Measurements from ENCODE around the gene ATP11A.

The ATP11A gene

DNA sequence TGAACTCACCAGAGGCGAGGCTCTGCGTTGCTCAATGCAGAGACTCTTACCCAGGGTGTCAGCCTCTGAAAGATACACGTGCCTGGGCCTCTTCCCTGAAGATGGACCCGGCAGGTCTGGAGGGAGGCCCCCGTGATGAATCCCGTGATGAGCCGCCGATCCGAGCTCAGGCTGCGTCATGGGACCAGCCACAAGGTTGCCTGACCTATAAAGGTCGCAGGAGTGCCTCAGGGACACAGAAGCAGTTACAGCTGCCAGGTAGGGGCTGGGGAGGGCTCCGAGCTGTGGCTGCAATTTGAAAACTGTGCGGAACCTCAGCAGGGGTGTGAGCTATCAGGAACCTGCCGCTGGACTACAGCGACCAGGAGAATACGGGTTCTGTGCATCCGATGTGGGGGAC, 10.5 kb upstream of the ATP11A start:
- H4K20me1 ChIP-seq (ENCODE audit: insufficient read depth): no peaks in the 10 kb centered on the region
- no peaks in the 10 kb centered on the region for H3K27me3 ChIP-seq (ENCODE audit: insufficient read depth, low read depth)
- peaks cover 3% of the 10 kb centered on the region for H3K4me1 ChIP-seq (ENCODE audit: low read depth, poor library complexity, severe bottlenecking)
- H3K36me3 ChIP-seq (ENCODE audit: insufficient read depth): no peaks in the 10 kb centered on the region
- TF ChIP-seq, protein P1, sequence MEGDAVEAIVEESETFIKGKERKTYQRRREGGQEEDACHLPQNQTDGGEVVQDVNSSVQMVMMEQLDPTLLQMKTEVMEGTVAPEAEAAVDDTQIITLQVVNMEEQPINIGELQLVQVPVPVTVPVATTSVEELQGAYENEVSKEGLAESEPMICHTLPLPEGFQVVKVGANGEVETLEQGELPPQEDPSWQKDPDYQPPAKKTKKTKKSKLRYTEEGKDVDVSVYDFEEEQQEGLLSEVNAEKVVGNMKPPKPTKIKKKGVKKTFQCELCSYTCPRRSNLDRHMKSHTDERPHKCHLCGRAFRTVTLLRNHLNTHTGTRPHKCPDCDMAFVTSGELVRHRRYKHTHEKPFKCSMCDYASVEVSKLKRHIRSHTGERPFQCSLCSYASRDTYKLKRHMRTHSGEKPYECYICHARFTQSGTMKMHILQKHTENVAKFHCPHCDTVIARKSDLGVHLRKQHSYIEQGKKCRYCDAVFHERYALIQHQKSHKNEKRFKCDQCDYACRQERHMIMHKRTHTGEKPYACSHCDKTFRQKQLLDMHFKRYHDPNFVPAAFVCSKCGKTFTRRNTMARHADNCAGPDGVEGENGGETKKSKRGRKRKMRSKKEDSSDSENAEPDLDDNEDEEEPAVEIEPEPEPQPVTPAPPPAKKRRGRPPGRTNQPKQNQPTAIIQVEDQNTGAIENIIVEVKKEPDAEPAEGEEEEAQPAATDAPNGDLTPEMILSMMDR (conservative IDR thresholded peaks at IDR 0.05; ENCODE audit: low read depth, low read length): no peak
- no peak overlapping the region for H3K4me3 ChIP-seq (IDR thresholded peaks at IDR 0.05; ENCODE audit: insufficient read depth, low read depth, low read length)
- H3K9ac ChIP-seq: no peak overlapping the region
- H3K27ac ChIP-seq: no peak overlapping the region
- no peak overlapping the region for H2AFZ ChIP-seq (ENCODE audit: low read depth)
- H3K4me2 ChIP-seq: no peak overlapping the region
- H3K79me2 ChIP-seq (ENCODE audit: insufficient read depth, low read depth): no peaks in the 10 kb centered on the region

DNA sequence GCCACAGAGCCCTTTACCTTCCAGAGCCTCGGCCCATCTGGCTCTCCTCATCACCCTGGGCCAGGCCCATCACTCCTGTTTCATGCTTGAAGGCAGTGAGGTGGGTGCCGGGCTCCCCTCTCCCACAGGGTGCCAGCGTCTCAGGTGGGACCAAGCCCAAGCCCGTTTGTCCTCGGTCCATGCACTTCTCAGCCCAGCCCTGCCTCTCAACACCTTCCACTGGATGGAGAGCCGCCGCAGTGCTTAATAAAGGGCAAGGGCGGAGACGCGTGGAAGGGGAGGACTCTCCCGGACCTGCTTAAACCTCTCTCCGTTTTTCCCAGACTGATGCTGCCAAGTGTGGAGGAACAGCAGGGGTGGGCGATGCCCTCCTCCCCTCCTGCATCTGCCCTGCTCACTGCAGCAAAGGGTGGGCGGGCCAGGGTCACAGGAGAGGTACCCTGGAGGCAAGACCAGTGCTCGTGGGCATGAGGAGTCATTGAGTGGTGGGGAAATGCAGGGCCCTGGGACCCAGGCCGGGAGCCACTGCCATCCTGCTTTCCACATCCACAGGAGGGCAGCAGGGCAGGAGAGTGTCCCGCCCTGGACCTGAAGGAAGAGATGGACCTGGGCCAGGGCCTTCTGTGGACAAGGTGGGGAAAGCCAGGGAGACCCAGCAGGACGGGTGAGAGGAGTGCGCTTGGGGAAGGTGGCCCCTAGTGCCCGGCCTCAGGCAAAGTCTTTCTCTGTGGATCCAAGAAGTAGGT, 9.7 kb upstream of the ATP11A start:
- Histone ChIP-seq H4K20me1 (ENCODE audit: insufficient read depth) (no peaks in the 10 kb centered on the region), H3K36me3 (ENCODE audit: insufficient read depth) (no peaks in the 10 kb centered on the region), H3K27me3 (ENCODE audit: insufficient read depth, low read depth) (no peaks in the 10 kb centered on the region), H3K4me1 (ENCODE audit: low read depth, poor library complexity, severe bottlenecking) (no peaks in the 10 kb centered on the region), H3K9ac (no peak overlapping the region), H3K79me2 (ENCODE audit: insufficient read depth, low read depth) (no peaks in the 10 kb centered on the region), H3K4me3 (IDR thresholded peaks at IDR 0.05; ENCODE audit: insufficient read depth, low read depth, low read length) (no peak overlapping the region), H3K27ac (no peak overlapping the region), H3K4me2 (no peak overlapping the region), H2AFZ (ENCODE audit: low read depth) (no peak overlapping the region)
- TF ChIP-seq, protein P1 (conservative IDR thresholded peaks at IDR 0.05; ENCODE audit: low read depth, low read length): no peak

DNA sequence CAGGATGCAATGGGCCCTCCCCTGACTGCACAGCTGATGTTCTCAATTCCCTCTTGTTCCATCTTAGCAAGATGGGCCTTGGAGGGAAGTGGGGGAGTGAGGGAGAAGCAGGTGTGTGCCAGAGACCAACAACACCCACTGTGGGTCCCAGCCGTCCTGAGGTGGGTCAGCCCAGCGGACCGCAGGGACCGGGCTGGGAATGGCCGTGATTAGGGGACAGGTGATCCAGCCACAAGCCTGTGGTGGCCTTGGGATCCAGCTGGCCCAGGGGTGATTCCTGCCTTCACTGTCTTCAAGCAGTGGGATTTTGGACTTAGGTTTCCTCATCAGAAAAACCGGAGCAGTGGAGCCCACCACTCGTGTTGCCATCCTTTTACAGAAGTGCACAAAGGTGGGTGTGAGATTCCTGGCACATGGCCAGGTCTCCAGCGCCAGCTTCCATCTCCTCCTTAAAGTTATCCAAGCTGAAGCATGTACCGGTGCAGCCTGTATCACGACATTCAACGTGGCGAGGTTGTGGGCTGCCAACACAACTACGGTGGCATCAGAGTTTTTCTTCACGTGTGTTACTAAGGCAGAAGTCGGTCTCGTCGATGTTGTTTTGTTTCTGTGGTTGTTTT, 9.0 kb upstream of the ATP11A start:
- H3K36me3 ChIP-seq (ENCODE audit: insufficient read depth): no peaks in the 10 kb centered on the region
- TF ChIP-seq, protein P1 (conservative IDR thresholded peaks at IDR 0.05; ENCODE audit: low read depth, low read length): no peak
- no peak overlapping the region for H3K4me2 ChIP-seq
- H4K20me1 ChIP-seq (ENCODE audit: insufficient read depth): no peaks in the 10 kb centered on the region
- H3K79me2 ChIP-seq (ENCODE audit: insufficient read depth, low read depth): no peaks in the 10 kb centered on the region
- H2AFZ ChIP-seq (ENCODE audit: low read depth): no peak overlapping the region
- H3K27me3 ChIP-seq (ENCODE audit: insufficient read depth, low read depth): no peaks in the 10 kb centered on the region
- no peak overlapping the region for H3K4me3 ChIP-seq (IDR thresholded peaks at IDR 0.05; ENCODE audit: insufficient read depth, low read depth, low read length)
- no peak overlapping the region for H3K9ac ChIP-seq
- no peaks in the 10 kb centered on the region for H3K4me1 ChIP-seq (ENCODE audit: low read depth, poor library complexity, severe bottlenecking)
- H3K27ac ChIP-seq: no peak overlapping the region

DNA sequence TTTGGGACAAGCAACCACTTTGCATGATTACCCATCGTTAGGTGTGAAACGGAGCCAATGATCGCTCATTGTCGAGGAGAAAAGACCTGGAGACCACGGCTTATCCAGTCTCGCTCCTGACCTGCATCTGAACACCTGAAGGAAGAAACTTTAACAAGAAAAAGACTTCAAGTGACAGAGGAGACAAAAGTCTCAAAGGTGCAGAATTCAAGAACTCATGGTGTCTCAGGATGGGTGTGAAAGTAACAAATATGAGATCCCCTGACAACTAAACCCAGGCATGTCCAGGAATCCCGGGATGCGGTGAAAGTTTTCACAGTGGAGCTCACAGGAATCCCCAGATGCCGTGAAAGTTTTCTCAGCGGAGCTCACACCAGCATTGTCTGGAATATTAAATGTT, 6.3 kb upstream of the ATP11A start:
- no peak overlapping the region for H2AFZ ChIP-seq (ENCODE audit: low read depth)
- H3K4me3 ChIP-seq (IDR thresholded peaks at IDR 0.05; ENCODE audit: insufficient read depth, low read depth, low read length): no peak overlapping the region
- H3K79me2 ChIP-seq (ENCODE audit: insufficient read depth, low read depth): no peaks in the 10 kb centered on the region
- H3K4me1 ChIP-seq (ENCODE audit: low read depth, poor library complexity, severe bottlenecking): no peaks in the 10 kb centered on the region
- H3K36me3 ChIP-seq (ENCODE audit: insufficient read depth): no peaks in the 10 kb centered on the region
- H3K27me3 ChIP-seq (ENCODE audit: insufficient read depth, low read depth): no peaks in the 10 kb centered on the region
- no peak overlapping the region for H3K9ac ChIP-seq
- H3K4me2 ChIP-seq: no peak overlapping the region
- TF ChIP-seq, protein P1 (conservative IDR thresholded peaks at IDR 0.05; ENCODE audit: low read depth, low read length): no peak
- no peaks in the 10 kb centered on the region for H4K20me1 ChIP-seq (ENCODE audit: insufficient read depth)
- no peak overlapping the region for H3K27ac ChIP-seq
